GM21360 (cell line): Measurements from ENCODE around the gene UBQLNL.

Experiments
- ATAC-seq: cut with Tn5 transposase; IDR thresholded peaks from one replicate; pipeline ENCODE4 v1.9.1; 2021; ENCODE audit warnings: mild to moderate bottlenecking, moderate library complexity; ENCODE audit not compliant: unreplicated experiment

Gene UBQLNL

GRCh38 chr11:5507933-5508305 is 8.6 kb downstream of the UBQLNL start:
- no peak for ATAC-seq

GRCh38 chr11:5507177-5507932 is 9.1 kb downstream of the UBQLNL start:
- no peak for ATAC-seq

GRCh38 chr11:5505363-5506048 is 11.0 kb downstream of the UBQLNL start:
- no peak for ATAC-seq

- ATAC-seq = no peak
Observed at GRCh38 chr11:5504403-5504921, 12.0 kb downstream of the UBQLNL start.

GRCh38 chr11:5500393-5500801 is 16.1 kb downstream of the UBQLNL start:
- ATAC-seq = no peak

- no peak for ATAC-seq
Observed at GRCh38 chr11:5499671-5500070, 16.8 kb downstream of the UBQLNL start.

- ATAC-seq = no peak
Observed at GRCh38 chr11:5489576-5490357, 26.7 kb downstream of the UBQLNL start.

GRCh38 chr11:5488798-5489399 is 27.6 kb downstream of the UBQLNL start:
- ATAC-seq = no peak

- ATAC-seq = no peak
Observed at GRCh38 chr11:5488385-5488784, 28.1 kb downstream of the UBQLNL start, which contains the start of gene OR52D1. TSS of gene OR52D1 (plus strand) at chr11:5488685. CDS start at chr11:5488707, 22 bp downstream.

GRCh38 chr11:5486421-5486820 is 30.1 kb downstream of the UBQLNL start:
- ATAC-seq = no peak

GRCh38 chr11:5486003-5486402 is 30.5 kb downstream of the UBQLNL start:
- no peak for ATAC-seq

GRCh38 chr11:5476186-5476819 is 40.2 kb downstream of the UBQLNL start:
- no peak for ATAC-seq

GRCh38 chr11:5473921-5474320 is 42.6 kb downstream of the UBQLNL start:
- no peak for ATAC-seq

GRCh38 chr11:5467527-5467926 is 49.0 kb downstream of the UBQLNL start:
- no peak for ATAC-seq
